ENCODE results near the gene IRF5.

DNA sequence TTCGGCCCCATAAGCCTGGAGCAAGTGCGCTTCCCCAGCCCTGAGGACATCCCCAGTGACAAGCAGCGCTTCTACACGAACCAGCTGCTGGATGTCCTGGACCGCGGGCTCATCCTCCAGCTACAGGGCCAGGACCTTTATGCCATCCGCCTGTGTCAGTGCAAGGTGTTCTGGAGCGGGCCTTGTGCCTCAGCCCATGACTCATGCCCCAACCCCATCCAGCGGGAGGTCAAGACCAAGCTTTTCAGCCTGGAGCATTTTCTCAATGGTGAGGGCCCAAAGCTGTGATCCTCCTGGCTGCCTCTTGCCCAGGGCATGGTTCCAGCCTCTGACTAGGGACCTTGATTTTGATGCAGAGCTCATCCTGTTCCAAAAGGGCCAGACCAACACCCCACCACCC lies 10.1 kb downstream of the IRF5 start:
- no peak for TF ChIP-seq GATA3 (IDR thresholded peaks at IDR 0.05; ENCODE audit: low read depth, low read length)
- no peak for TF ChIP-seq GATA2 (IDR thresholded peaks at IDR 0.05; ENCODE audit: low read depth, low read length)
